GM18907 (cell line): ENCODE data around the gene MED17.

Experiments used
- ATAC-seq: cut with Tn5 transposase; IDR thresholded peaks from one replicate; pipeline ENCODE4 v1.9.1; 2021; ENCODE audit warnings: mild to moderate bottlenecking, moderate library complexity; ENCODE audit not compliant: unreplicated experiment

Gene MED17

GRCh38 chr11:93814966-93815633, 31.0 kb downstream of the MED17 start:
- no peak for ATAC-seq

DNA sequence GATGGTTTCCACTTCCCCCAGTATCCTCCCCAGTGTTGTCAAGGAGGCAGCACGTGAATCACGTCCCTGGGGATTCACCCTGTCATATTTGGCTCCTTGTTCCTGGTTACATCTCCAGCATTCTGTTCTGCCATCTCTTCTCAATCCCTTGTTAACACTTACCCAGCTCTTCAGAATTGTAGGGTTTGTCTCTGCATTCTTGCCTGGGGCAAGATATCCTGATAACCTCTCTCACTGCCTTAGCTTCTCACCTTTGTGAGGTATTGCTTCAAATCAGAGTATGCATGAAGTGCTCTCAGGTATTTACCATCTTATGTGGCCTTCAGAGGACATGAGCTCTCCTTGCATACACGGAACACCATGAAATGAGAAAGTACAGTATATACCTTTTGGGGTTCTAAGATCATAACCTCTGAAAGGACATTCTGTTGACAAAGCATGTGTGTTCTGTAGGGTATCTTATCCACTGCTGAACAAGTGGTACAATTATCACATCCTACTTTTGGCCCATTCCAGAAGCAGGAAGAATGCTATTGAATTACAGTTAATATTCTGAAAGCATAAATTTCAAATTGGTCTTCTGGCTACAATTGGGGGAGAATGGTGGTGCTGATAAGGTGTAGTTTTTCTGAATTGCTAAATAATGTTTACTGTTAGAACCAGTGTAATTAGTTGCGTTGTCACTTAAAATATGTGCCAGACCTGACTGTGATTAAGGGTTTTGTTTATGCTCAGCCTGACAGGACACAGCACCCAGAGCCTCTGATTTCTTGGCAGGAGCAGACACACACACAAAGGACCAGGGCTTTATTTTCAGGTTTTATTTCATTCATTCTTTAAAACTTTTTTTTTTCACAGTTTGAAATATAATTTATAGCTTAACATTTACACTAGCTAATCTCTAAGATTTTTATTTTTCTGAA, 33.6 kb downstream of the MED17 start:
- ATAC-seq = no peak

GRCh38 chr11:93819966-93820695, 36.0 kb downstream of the MED17 start:
- no peak for ATAC-seq

DNA sequence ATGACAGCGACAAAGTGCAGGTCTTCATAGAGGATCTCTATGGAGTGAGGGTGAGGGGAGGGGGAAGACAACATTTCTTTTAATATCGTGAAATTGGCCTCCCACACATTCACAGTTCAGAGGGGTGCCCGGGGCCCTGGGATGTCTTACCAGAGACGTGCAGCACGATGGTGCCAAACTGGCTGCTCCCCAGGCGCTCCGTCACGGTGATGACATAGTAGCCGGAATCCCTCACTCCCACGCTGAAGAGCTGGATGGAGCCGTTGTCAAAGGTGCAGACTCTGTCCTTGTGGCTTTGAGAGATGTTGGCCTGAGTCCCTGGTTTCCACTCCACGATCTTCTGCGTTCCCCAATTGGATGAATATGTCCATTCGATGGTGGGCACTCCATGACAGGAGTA, 36.8 kb downstream of the MED17 start:
- no peak for ATAC-seq

GRCh38 chr11:93821617-93822016, 37.5 kb downstream of the MED17 start:
- no peak for ATAC-seq

DNA sequence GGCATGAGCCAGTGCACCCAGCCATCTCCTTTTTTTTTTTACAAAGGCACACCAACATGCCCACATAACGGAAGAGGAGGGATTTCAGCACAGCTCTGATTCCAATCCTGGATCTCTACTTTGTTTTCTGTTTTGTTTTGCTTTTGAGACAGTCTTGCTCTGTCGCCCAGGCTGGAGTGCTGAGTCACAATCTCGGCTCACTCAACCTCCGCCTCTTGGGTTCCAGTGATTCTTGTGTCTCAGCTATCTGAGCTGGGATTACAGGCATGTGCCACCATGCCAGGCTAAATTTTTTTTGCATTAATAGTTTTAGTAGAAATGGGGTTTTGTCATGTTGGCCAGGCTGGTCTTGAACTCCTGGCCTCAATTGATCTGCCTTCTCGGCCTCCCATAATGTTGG, 38.3 kb downstream of the MED17 start:
- ATAC-seq = no peak

DNA sequence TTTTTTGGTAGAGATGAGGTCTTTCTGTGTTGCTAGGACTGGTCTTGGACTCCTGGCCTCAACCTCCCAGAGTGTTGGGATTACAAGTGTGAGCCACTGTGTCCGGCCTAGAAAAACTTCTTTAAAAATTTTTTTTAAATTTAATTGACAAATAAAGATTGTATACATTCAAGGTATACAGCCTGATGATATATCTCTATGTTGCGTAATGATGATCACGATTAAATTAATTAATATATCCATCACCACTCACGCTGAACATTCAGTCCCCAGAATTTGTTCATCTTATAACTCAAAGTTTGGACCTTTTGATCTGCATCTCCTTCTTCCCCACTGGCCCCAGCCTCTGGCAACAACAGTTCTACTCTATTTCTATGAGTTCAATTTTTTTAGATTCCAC, 39.1 kb downstream of the MED17 start:
- no peak for ATAC-seq

- ATAC-seq = no peak
Observed at GRCh38 chr11:93827363-93827762, 43.3 kb downstream of the MED17 start.

DNA sequence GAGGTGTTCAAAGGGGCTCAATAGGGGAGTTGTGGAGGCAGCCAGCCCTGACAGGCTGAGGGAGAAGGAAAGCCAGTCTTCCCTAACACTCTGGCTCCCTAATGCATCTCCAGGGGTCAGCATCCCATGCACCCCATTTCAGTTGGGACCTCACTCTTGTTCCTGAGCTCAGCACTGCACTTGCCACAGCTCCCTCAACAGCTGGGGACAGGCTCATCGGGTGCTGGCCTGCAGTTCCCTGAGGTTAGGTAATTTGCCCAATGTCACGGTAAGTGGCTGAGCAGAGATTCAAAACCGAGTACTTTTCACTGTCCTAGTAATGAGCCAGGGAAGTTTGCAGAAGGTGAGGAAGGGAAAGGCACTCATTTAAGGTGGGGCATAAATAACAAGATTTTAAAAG, 45.5 kb downstream of the MED17 start:
- no peak for ATAC-seq

DNA sequence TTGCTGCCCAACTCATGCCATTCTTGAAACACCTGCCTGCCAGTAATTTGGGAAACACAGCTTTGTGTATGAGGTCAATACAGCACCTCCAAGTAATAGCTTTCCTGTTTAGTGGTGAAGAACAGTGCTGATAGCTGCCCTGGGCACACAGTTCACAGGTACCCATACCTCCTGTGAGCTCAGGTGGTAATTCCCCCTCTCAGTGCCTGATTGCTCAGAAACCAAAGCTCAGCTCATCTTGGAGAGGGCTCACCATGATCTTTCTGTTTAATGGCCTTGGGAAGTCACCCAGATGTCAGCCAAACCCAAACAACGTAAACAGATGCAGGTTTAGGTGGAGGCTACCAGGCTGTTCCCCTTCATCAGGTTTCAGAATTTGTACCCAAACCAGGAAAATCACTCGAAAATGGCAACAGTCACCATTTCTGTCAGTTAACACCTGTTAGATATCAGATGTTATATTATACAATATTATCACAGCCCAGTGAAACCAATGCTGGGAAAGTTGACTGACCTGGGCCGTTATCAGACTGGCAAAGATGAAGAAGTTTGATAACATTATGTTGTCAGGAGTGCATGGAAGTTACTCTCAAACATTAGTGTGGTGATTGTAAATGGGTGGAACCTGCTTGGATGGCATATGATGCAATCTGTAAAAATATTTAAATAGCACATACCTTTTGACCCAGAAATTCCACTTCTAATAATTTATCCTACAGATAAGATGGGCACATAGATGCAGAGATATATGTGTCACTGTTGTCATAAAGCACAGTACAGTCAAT, 47.5 kb downstream of the MED17 start:
- ATAC-seq = no peak

- ATAC-seq = no peak
Observed at GRCh38 chr11:93832780-93833179, 48.7 kb downstream of the MED17 start.

GRCh38 chr11:93838967-93839366, 54.9 kb downstream of the MED17 start:
- ATAC-seq = no peak

DNA sequence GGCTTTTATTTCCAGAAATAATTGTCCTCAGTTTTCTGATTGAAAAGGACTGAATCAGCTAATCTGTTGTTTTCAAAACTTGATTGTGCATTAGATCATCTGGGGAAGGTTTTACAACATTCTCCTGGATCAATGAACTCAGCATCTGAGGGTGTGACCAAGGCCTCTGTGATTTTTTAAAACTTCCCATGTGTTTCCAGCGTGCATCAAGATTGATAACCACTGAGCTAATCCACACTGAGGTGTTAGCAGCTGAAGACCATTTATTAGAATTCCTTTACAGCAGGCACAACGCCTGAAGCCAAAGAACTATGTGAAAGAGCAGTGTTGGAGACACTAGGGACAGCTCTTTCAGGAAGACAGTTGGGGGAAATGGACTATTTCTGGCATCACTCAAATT, 56.1 kb downstream of the MED17 start:
- no peak for ATAC-seq

DNA sequence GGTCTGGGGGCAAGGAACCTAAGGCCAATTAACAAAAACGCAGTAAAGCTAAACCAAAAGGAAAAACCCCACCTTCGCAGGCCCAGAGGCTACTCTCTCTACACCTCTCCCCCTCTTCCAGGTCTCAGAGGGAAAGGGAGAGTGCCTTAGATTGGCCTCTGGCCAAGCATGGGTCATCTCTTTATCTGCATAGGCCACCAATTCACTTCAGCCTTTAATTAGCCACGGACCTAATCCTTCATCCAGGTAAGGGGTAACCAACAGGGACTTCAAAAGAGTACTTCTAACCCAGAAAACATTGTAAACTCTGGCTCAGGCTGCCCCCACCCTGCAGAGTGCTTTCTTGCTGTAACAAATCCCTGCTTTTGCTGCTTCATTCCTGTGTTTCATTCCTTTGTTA, 56.9 kb downstream of the MED17 start:
- no peak for ATAC-seq

- ATAC-seq = no peak
Observed at GRCh38 chr11:93841446-93841845, 57.4 kb downstream of the MED17 start.

- no peak for ATAC-seq
Observed at GRCh38 chr11:93842034-93842433, 58.0 kb downstream of the MED17 start.

DNA sequence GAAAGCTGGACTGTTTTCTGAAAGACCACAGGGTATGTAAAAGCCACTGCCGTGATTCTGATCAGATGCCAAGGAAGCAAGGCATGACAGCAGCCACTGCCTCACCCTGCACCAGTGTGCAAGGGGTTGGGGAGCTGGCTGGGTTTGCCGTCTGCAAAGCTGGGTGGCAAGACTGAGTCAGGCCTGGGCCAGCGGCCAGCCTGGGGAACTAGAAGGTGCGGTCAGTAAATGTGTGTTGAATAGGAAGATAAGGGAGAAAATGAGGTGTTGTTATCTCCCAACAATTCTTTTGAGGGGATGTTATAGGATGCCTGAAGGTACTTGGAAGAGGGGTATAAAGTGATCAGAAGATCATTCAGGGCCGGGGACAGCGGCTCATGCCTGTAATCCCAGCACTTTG, 58.4 kb downstream of the MED17 start:
- no peak for ATAC-seq

DNA sequence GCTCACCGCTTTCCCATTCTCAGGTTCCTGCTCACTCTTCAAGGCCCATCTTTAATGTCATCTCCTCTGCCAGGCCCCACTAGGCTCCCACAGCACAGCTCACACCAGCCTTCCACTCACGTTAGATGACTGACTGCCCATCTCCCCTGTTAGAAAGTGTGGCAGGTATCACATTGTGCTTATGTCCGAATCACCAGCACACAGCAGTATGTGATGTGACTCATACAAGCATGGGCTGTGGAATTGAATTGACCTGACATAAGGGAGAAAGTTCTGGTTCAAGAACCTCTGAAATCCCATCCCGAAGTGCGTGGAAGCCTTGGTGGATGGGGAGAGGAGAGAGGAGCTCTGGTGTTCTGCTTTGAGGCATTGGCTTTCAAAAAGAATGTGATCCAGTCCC, 59.8 kb downstream of the MED17 start:
- ATAC-seq = no peak

- no peak for ATAC-seq
Observed at GRCh38 chr11:93844568-93844967, 60.5 kb downstream of the MED17 start.

DNA sequence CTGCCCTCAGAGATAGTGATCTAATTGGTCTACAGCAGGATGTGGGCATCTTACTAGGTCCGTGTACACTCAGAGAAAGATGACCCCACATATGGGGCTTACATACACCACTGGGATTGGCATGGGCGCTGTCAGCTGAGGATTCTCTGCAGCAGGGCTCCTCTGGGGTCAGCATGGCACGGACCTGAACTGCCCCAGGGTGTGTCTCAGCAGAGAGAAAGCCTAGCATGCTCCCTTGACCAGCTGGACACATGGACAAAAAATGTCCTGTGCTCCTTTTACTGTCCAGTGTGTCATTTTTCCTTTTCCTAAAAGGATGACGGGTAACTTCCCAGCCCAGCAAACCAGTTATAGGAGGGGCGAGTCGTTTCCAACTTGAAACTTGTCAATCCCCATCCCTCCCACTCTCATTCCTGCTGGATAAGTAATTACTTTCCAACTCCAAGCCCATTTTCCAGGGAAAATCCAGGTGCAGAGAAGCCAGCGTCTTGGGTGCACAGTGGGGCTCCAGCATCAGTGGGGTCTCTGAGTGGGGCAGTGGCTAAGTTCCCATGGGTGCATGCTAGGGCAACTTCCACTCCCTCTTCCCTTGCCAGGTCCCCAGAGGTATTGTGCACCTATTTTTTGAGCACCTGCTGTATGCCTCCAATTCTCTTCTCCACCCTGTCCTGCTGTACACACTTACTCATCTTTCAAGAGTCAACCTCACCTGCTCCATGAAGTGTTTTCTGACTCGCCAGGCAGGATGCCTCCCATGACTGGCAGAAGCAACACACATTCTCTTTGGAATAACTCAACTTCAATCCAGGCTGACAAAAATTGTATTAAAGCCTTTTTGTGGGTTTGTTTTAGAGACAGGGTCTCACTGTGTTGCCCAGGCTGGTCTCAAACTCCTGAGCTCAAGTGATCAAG, 61.4 kb downstream of the MED17 start:
- ATAC-seq = no peak
